AG09309 (cell line): ENCODE data around the gene KY.

Source experiments
- DNase-seq: peaks from one replicate; pipeline ENCODE4 v3.0.0-alpha.2; 2010; ENCODE audit warnings: low read depth
- H3K4me3 ChIP-seq: 2 replicates; pipeline ENCODE4 v1.5.1; 2011; ENCODE audit warnings: mild to moderate bottlenecking, low read depth, low read length, moderate library complexity; ENCODE audit not compliant: control insufficient read depth
- CTCF ChIP-seq: IDR thresholded peaks from 2 replicates; pipeline ENCODE4 v1.5.1; 2011; ENCODE audit warnings: mild to moderate bottlenecking, low read depth, low read length, inconsistent platforms; ENCODE audit not compliant: insufficient read depth, control insufficient read depth; ENCODE audit errors: missing control alignments

Gene KY

GRCh38 chr3:134562055-134562454 is 88.8 kb downstream of the KY start:
- no peak overlapping the region for H3K4me3 ChIP-seq
- DNase-seq, result no peak
- TF ChIP-seq CTCF, result no peak

- no peak for TF ChIP-seq CTCF
- no peak overlapping the region for H3K4me3 ChIP-seq
- DNase-seq, result no peak
Observed at GRCh38 chr3:134559591-134559990, 91.2 kb downstream of the KY start.
